Adrenal gland (tissue), 12 donors: ENCODE measurements around the gene HSD17B1. TPM values are rescaled to one million over a fixed set of nuclear protein-coding genes. Genes with fewer than 3 reads are reported as not detected.

Experiments used
- DNase-seq, 7 donors: peaks; one replicate each; pipeline ENCODE4 v3.0.0-alpha.2; 2019 to 2020
- H3K27ac ChIP-seq, 5 donors: fragments of 200-600 bp; sonication (generic) in 4 of 5; 1 replicate in 3 of 5; 2 replicates in 2 of 5; pipeline versions ENCODE4 v1.5.1 to v1.8.0; 2016 to 2020; ENCODE audit warnings: mild to moderate bottlenecking in 1 of 5
- H3K27me3 ChIP-seq: fragments of 200-600 bp; 2 replicates; pipeline ENCODE4 v1.8.0; 2021
- H3K36me3 ChIP-seq, 2 donors: fragments of 200-600 bp; replicated peaks in 1 of 2; 1 replicate in 1 of 2; 2 replicates in 1 of 2; pipeline versions ENCODE4 v1.5.1 to v1.8.0; 2018 to 2022
- H3K4me1 ChIP-seq, 2 donors: fragments of 200-600 bp; replicated peaks in 1 of 2; 1 replicate in 1 of 2; 2 replicates in 1 of 2; pipeline versions ENCODE4 v1.5.1 to v1.8.0; 2018 to 2021
- H3K4me3 ChIP-seq, 4 donors: fragments of 200-600 bp; sonication (generic) in 3 of 4; one replicate each; pipeline ENCODE4 v1.5.1; 2016 to 2018
- H3K9me3 ChIP-seq, 3 donors: fragments of 200-600 bp; sonication (generic) in 1 of 3; replicated peaks in 1 of 3; 1 replicate in 2 of 3; 2 replicates in 1 of 3; pipeline versions ENCODE4 v1.5.1 to v1.8.0; 2016 to 2021
- CTCF ChIP-seq, 6 experiments: fragments of 450-650 bp in 4 of 6; fragments of 200-600 bp in 2 of 6; sonication (generic) in 1 of 6; IDR thresholded peaks; 1 replicate in 5 of 6; 2 replicates in 1 of 6; pipeline versions ENCODE4 v1.5.1 to v1.8.0; 2016 to 2021; ENCODE audit warnings: antibody characterized with exemption in 6 of 6, mild to moderate bottlenecking in 2 of 6, moderate library complexity in 1 of 6
- POLR2A ChIP-seq, 2 donors: fragments of 450-650 bp; IDR thresholded peaks; one replicate each; pipeline ENCODE4 v1.6.1; 2017; ENCODE audit warnings: antibody characterized with exemption in 2 of 2, mild to moderate bottlenecking in 2 of 2, moderate library complexity in 1 of 2
- WGBS, 4 donors: extraction: QIAGEN DNeasy Blood & Tissue Kit in 2 of 4; methylation state at CpG; one replicate each; pipeline versions ENCODE4 v1.1.5 to v1.1.7; 2013 to 2017; 5-methylcytosine and 5-hydroxymethylcytosine counted together
- intact Hi-C, 2 donors: fragments of 100-400 bp; cut with DNase I; formaldehyde crosslinking; loops; one replicate each; pipeline versions ENCODE4 v1.14.1 to v1.15.0; 2022 to 2023
- microRNA-seq, 3 donors: library from miRNA; unstranded; fragments of <30 nt; microRNA quantifications; one replicate each; pipeline ENCODE4, GENCODE V29; 2017 to 2020
- polyA plus RNA-seq, 3 donors: library from polyadenylated mRNA; stranded (reverse); fragments of 200-250 nt in 2 of 3; fragments of 350-450 nt in 1 of 3; fragmentation: Illumina TruSeq in 1 of 3; extraction: RNeasy Lipid Tissue Mini Kit (QIAGEN cat#74804) in 1 of 3; gene quantifications; one replicate each; pipeline ENCODE4 v1.2.3, GENCODE V29; 2013 to 2014
- total RNA-seq, 9 donors: library from RNA; depleted of rRNA in 4 of 9; stranded (reverse); fragments of >200 nt in 4 of 9; fragments of 120-200 nt in 1 of 9; fragmentation: NEBNext Ultra II Directional in 1 of 9; extraction: Animal tissue kit (Norgen Biotek cat#: 25700) in 1 of 9; gene quantifications; one replicate each; pipeline versions ENCODE4 v1.1.0 to v1.2.4, GENCODE V29; 2013 to 2023
- donor health status: healthy with polysubstance abuse.
- donor health status: Bipolar disorder and iron deficiency.
- donor health status: DM: yes; HTN: yes; CAD: no.
- donor health status: DM: no; HTN: no; CAD: no.
- donor health status: DM: no; HTN: no; CAD: no.
- donor health status: DM: yes; HTN: yes; CAD: no.

The HSD17B1 gene
- total and polyA plus RNA-seq, 12 donors, result 0.22 to 7.6 (median 2.1) TPM

DNA sequence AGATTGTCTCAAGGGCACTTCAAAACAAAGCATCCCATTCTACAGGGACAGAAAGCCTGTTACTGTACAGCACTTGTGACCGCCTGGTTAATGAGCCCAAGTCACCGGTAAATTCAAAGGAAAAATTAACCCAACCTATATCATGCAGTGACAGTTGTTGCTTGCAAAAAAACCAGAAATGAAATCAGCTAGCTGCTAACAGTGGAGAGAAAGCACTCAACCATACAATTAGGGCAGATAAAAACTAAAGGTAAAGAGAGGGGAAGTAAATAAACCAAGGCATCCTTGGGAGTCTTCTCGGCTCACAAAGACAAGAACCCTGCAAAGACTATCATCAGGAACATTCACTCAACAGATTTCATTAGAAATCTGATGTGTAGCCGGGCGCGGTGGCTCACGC is 50.6 kb downstream of the HSD17B1 start:
- 87 to 91% (median 89%) methylated on average over 7 of the region's 7 CpGs for WGBS, 4 donors

More for the DNA sequence above, 50.6 kb downstream of the HSD17B1 start:
- H3K36me3 ChIP-seq, result no peaks in the 10 kb centered on the region
- no peak overlapping the region for H3K4me3 ChIP-seq
- no peak for DNase-seq
- no peak for TF ChIP-seq POLR2A (IDR thresholded peaks at IDR 0.05)
- no peak for TF ChIP-seq CTCF (IDR thresholded peaks at IDR 0.05)
- no peaks in the 10 kb centered on the region for H3K27me3 ChIP-seq
- intact Hi-C loops, result no loop called here
- peaks cover 18 to 36% of the 10 kb centered on the region in 2 donors for H3K4me1 ChIP-seq
- no peaks in the 10 kb centered on the region for H3K9me3 ChIP-seq
- H3K27ac ChIP-seq, result no peak overlapping the region

Small RNA genes lying within 50 kb of the gene (microRNA-seq; reads per million reads assigned to microRNA genes)
- gene MIR5010, result 8.8 to 33.3 (median 11.2) reads per million in 3 donors

Other genes with a start within 250 kb of the HSD17B1 start
- gene STAT3, start 164.5 kb upstream of the HSD17B1 start, total RNA-seq, result 100 to 1,000 TPM in 8 of 9 donors, 10 to 100 TPM in 1; 31.0 to 282 (median 187) TPM
- 100 to 1,000 TPM in 1 of 3 donors, 10 to 100 TPM in 2; 49.0 to 132 (median 49.3) TPM for gene STAT3, start 164.5 kb upstream of the HSD17B1 start, polyA plus RNA-seq
- gene CAVIN1, start 129.7 kb upstream of the HSD17B1 start, total RNA-seq, result 100 to 1,000 TPM in 7 of 9 donors, 10 to 100 TPM in 2; 13.1 to 206 (median 161) TPM
- 100 to 1,000 TPM in 1 of 3 donors, 10 to 100 TPM in 2; 37.0 to 103 (median 79.8) TPM for gene CAVIN1, start 129.7 kb upstream of the HSD17B1 start, polyA plus RNA-seq
- 100 to 1,000 TPM in 3 of 9 donors, 10 to 100 TPM in 6; 42.9 to 126 (median 94.8) TPM for gene ATP6V0A1, start 94.0 kb upstream of the HSD17B1 start, total RNA-seq
- 100 to 1,000 TPM in 1 of 3 donors, 10 to 100 TPM in 2; 61.6 to 126 (median 81.6) TPM for gene ATP6V0A1, start 94.0 kb upstream of the HSD17B1 start, polyA plus RNA-seq
- 100 to 1,000 TPM in 1 of 9 donors, 10 to 100 TPM in 8; 32.9 to 115 (median 64.3) TPM for gene NAGLU, start 16.7 kb upstream of the HSD17B1 start, total RNA-seq
- 10 to 100 TPM; 12.4 to 47.4 (median 39.5) TPM for gene NAGLU, start 16.7 kb upstream of the HSD17B1 start, polyA plus RNA-seq
- gene COASY, start 9.2 kb downstream of the HSD17B1 start, total RNA-seq, result 100 to 1,000 TPM in 4 of 9 donors, 10 to 100 TPM in 5; 46.8 to 148 (median 67.8) TPM
- gene COASY, start 9.2 kb downstream of the HSD17B1 start, polyA plus RNA-seq, result 100 to 1,000 TPM in 2 of 3 donors, 10 to 100 TPM in 1; 65.5 to 192 (median 130) TPM
- 10 to 100 TPM; 34.2 to 58.8 (median 47.0) TPM for gene MLX, start 14.2 kb downstream of the HSD17B1 start, total RNA-seq
- gene MLX, start 14.2 kb downstream of the HSD17B1 start, polyA plus RNA-seq, result 10 to 100 TPM; 46.0 to 95.0 (median 52.6) TPM
- gene PSMC3IP, start 24.8 kb downstream of the HSD17B1 start, total RNA-seq, result 1 to 10 TPM in 8 of 9 donors, not detected in 1; 1.2 to 7.7 (median 1.9) TPM
- gene PSMC3IP, start 24.8 kb downstream of the HSD17B1 start, polyA plus RNA-seq, result 1 to 10 TPM; 3.1 to 3.9 (median 3.5) TPM
- 100 to 1,000 TPM in 1 of 9 donors, 10 to 100 TPM in 8; 57.6 to 167 (median 81.6) TPM for gene RETREG3, start 56.5 kb downstream of the HSD17B1 start, total RNA-seq
- 10 to 100 TPM; 27.1 to 30.6 (median 28.2) TPM for gene RETREG3, start 56.5 kb downstream of the HSD17B1 start, polyA plus RNA-seq
- 10 to 100 TPM; 22.9 to 90.0 (median 39.2) TPM for gene TUBG1, start 56.8 kb downstream of the HSD17B1 start, total RNA-seq
- 10 to 100 TPM; 30.5 to 70.3 (median 40.3) TPM for gene TUBG1, start 56.8 kb downstream of the HSD17B1 start, polyA plus RNA-seq
- gene TUBG2, start 106.4 kb downstream of the HSD17B1 start, total RNA-seq, result 10 to 100 TPM; 14.5 to 63.9 (median 43.7) TPM
- gene TUBG2, start 106.4 kb downstream of the HSD17B1 start, polyA plus RNA-seq, result 10 to 100 TPM; 19.3 to 65.1 (median 49.6) TPM
- gene PLEKHH3, start 124.1 kb downstream of the HSD17B1 start, total RNA-seq, result 10 to 100 TPM in 8 of 9 donors, 1 to 10 TPM in 1; 7.8 to 63.7 (median 45.3) TPM
- gene PLEKHH3, start 124.1 kb downstream of the HSD17B1 start, polyA plus RNA-seq, result 10 to 100 TPM in 2 of 3 donors, 1 to 10 TPM in 1; 1.8 to 73.2 (median 49.6) TPM
- 1 to 10 TPM in 6 of 9 donors, under 1 TPM in 3; 0.39 to 7.9 (median 3.3) TPM for gene CCR10, start 128.9 kb downstream of the HSD17B1 start, total RNA-seq
- gene CCR10, start 128.9 kb downstream of the HSD17B1 start, polyA plus RNA-seq, result 1 to 10 TPM in 2 of 3 donors, under 1 TPM in 1; 0.31 to 3.6 (median 1.7) TPM
- gene CNTNAP1, start 129.6 kb downstream of the HSD17B1 start, total RNA-seq, result 10 to 100 TPM in 2 of 9 donors, 1 to 10 TPM in 7; 1.8 to 31.9 (median 4.0) TPM
- gene CNTNAP1, start 129.6 kb downstream of the HSD17B1 start, polyA plus RNA-seq, result 10 to 100 TPM in 1 of 3 donors, 1 to 10 TPM in 2; 1.6 to 12.5 (median 5.7) TPM
- 10 to 100 TPM; 17.6 to 49.1 (median 35.3) TPM for gene EZH1, start 192.1 kb downstream of the HSD17B1 start, total RNA-seq
- 10 to 100 TPM; 23.6 to 29.4 (median 23.8) TPM for gene EZH1, start 192.1 kb downstream of the HSD17B1 start, polyA plus RNA-seq
- gene RAMP2, start 208.3 kb downstream of the HSD17B1 start, total RNA-seq, result 10 to 100 TPM in 7 of 9 donors, 1 to 10 TPM in 2; 4.6 to 35.4 (median 16.1) TPM
- gene RAMP2, start 208.3 kb downstream of the HSD17B1 start, polyA plus RNA-seq, result 10 to 100 TPM; 23.1 to 67.5 (median 37.9) TPM
- gene VPS25, start 220.5 kb downstream of the HSD17B1 start, total RNA-seq, result 100 to 1,000 TPM in 1 of 9 donors, 10 to 100 TPM in 8; 43.2 to 135 (median 52.6) TPM
- gene VPS25, start 220.5 kb downstream of the HSD17B1 start, polyA plus RNA-seq, result 10 to 100 TPM; 25.7 to 63.4 (median 37.0) TPM
- gene WNK4, start 227.7 kb downstream of the HSD17B1 start, total RNA-seq, result under 1 TPM in 4 of 9 donors, not detected in 5; 0.18 to 0.46 (median 0.30) TPM
- gene WNK4, start 227.7 kb downstream of the HSD17B1 start, polyA plus RNA-seq, result under 1 TPM; 0.05 to 0.08 (median 0.07) TPM
- gene COA3, start 245.8 kb downstream of the HSD17B1 start, total RNA-seq, result 100 to 1,000 TPM in 3 of 9 donors, 10 to 100 TPM in 6; 65.3 to 231 (median 84.8) TPM
- 10 to 100 TPM; 55.6 to 98.2 (median 91.1) TPM for gene COA3, start 245.8 kb downstream of the HSD17B1 start, polyA plus RNA-seq
- 1 to 10 TPM in 2 of 9 donors, under 1 TPM in 2, not detected in 5; 0.28 to 8.2 (median 0.96) TPM for gene CNTD1, start 245.9 kb downstream of the HSD17B1 start, total RNA-seq
- gene CNTD1, start 245.9 kb downstream of the HSD17B1 start, polyA plus RNA-seq, result under 1 TPM; 0.24 to 0.32 (median 0.27) TPM